ENCODE results near the gene IPO5.

- TF ChIP-seq POLR2A (IDR thresholded peaks at IDR 0.05) = no peak
- no peak for TF ChIP-seq CTCF (IDR thresholded peaks at IDR 0.05)
Measured at GRCh38 chr13:97928301-97928700, 25.2 kb upstream of the IPO5 start.
